K562 (cell line): ENCODE measurements around the gene ZNF473. TPM values are rescaled to one million over a fixed set of nuclear protein-coding genes. Genes with fewer than 3 reads are reported as not detected.

Source experiments
- FOXO4 ChIP-seq: fragments of 450-650 bp; formaldehyde crosslinking; IDR thresholded peaks from 2 replicates; pipeline ENCODE4 v1.4.0; 2020; ENCODE audit warnings: mild to moderate bottlenecking, moderate library complexity
- HSF4 ChIP-seq: fragments of 250-450 bp; sonication (Bioruptor Pico); IDR thresholded peaks from 2 replicates; pipeline ENCODE4 v2.1.2; 2022; ENCODE audit warnings: mild to moderate bottlenecking, moderate library complexity, borderline replicate concordance
- NCOA1 ChIP-seq: fragments of 450-650 bp; IDR thresholded peaks from 2 replicates; pipeline ENCODE4 v1.6.1; 2016; ENCODE audit warnings: low read depth
- NFE2L1 ChIP-seq: fragments of 450-650 bp; IDR thresholded peaks from 2 replicates; pipeline ENCODE4 v1.6.1; 2016; ENCODE audit warnings: missing genetic modification characterization, low read depth, mild to moderate bottlenecking, missing compliant biosample characterization, moderate library complexity, borderline replicate concordance
- POLR2H ChIP-seq: IDR thresholded peaks from 2 replicates; pipeline ENCODE4 v1.6.1; 2016; ENCODE audit warnings: missing genetic modification characterization, low read depth, mild to moderate bottlenecking, control low read depth, missing compliant biosample characterization, moderate library complexity
- SETDB1 ChIP-seq: IDR thresholded peaks from one replicate; pipeline ENCODE4 v1.6.1; 2012; ENCODE audit warnings: low read length, control low read depth, inconsistent platforms
- U2AF1 ChIP-seq: fragments of 200-400 bp; formaldehyde crosslinking; optimal IDR thresholded peaks from 2 replicates; pipeline ENCODE3; 2017; ENCODE audit warnings: mild to moderate bottlenecking, low read depth, low read length, moderate library complexity
- ZFP30 ChIP-seq: fragments of 250-450 bp; sonication (Bioruptor Pico); IDR thresholded peaks from 2 replicates; pipeline ENCODE4 v1.8.0; 2022; ENCODE audit warnings: moderate library complexity, mild to moderate bottlenecking, inconsistent platforms, borderline replicate concordance
- ZFX ChIP-seq: sonication (generic); formaldehyde crosslinking; IDR thresholded peaks from 2 replicates; pipeline ENCODE4 v1.8.0; 2022; ENCODE audit warnings: mild to moderate bottlenecking, missing genetic modification reagents, moderate library complexity
- ZNF165 ChIP-seq: fragments of 250-450 bp; sonication (Bioruptor Pico); IDR thresholded peaks from 2 replicates; pipeline ENCODE4 v1.4.0; 2020; ENCODE audit warnings: borderline replicate concordance
- ZNF239 ChIP-seq: fragments of 250-450 bp; sonication (Bioruptor Pico); IDR thresholded peaks from 2 replicates; pipeline ENCODE4 v1.4.0; 2020; ENCODE audit warnings: mild to moderate bottlenecking
- ZNF384 ChIP-seq: IDR thresholded peaks from 2 replicates; pipeline ENCODE4 v1.6.1; 2012; ENCODE audit warnings: low read depth, low read length, improper control_type of control experiment
- ZNF696 ChIP-seq: fragments of 250-450 bp; sonication (Bioruptor Pico); conservative IDR thresholded peaks from 2 replicates; pipeline ENCODE4 v1.4.0; 2020; ENCODE audit warnings: mild to moderate bottlenecking, moderate library complexity
- polyA plus RNA-seq, 8 experiments: library from polyadenylated mRNA; depleted of rRNA in 4 of 8; stranded (reverse) in 5 of 8; unstranded in 3 of 8; fragments of >200 nt; fragmentation: Nextera tagmentation in 2 of 8; fragmentation: Illumina TruSeq in 1 of 8; extraction: Ambion mirVana in 2 of 8; extraction: Trizol in 1 of 8; gene quantifications; 2 replicates each; pipeline versions ENCODE4 v1.2.1 to v1.2.3, GENCODE V29; 2011 to 2014; ENCODE audit warnings: inconsistent platforms in 1 of 8, missing spikeins in 1 of 8
- total RNA-seq, 7 experiments: library from RNA; depleted of rRNA in 6 of 7; stranded (reverse); fragments of >200 nt in 6 of 7; fragmentation: Illumina TruSeq in 2 of 7; extraction: Trizol in 2 of 7; gene quantifications; 2 replicates each; pipeline versions ENCODE4 v1.2.1 to v1.2.3, GENCODE V29; 2011 to 2021; ENCODE audit warnings: low replicate concordance in 1 of 7
- TF ChIP-seq, protein P1 (sequence below): fragments of 250-450 bp; sonication (Bioruptor Pico); IDR thresholded peaks from 2 replicates; pipeline ENCODE4 v1.8.0; 2022; ENCODE audit warnings: moderate library complexity, mild to moderate bottlenecking, inconsistent platforms
- TF ChIP-seq, protein P2 (sequence below): sonication (generic); formaldehyde crosslinking; IDR thresholded peaks from 2 replicates; pipeline ENCODE4 v1.8.0; 2022; ENCODE audit warnings: missing genetic modification reagents, mild to moderate bottlenecking, borderline replicate concordance
- TF ChIP-seq, protein P3 (sequence below): IDR thresholded peaks from 2 replicates; pipeline ENCODE4 v1.6.1; 2016; ENCODE audit warnings: missing genetic modification characterization, missing compliant biosample characterization
- TF ChIP-seq, protein P4 (sequence below): fragments of 250-450 bp; sonication (Bioruptor Pico); IDR thresholded peaks from 2 replicates; pipeline ENCODE4 v1.8.0; 2021; ENCODE audit warnings: moderate library complexity, mild to moderate bottlenecking, inconsistent platforms

Gene ZNF473
- total and polyA plus RNA-seq, 9 of the 15 experiments (the other 6 are each of a cell fraction or from before 2014, with no cell fraction given) = 8.2 to 34.0 (median 28.5) TPM

DNA sequence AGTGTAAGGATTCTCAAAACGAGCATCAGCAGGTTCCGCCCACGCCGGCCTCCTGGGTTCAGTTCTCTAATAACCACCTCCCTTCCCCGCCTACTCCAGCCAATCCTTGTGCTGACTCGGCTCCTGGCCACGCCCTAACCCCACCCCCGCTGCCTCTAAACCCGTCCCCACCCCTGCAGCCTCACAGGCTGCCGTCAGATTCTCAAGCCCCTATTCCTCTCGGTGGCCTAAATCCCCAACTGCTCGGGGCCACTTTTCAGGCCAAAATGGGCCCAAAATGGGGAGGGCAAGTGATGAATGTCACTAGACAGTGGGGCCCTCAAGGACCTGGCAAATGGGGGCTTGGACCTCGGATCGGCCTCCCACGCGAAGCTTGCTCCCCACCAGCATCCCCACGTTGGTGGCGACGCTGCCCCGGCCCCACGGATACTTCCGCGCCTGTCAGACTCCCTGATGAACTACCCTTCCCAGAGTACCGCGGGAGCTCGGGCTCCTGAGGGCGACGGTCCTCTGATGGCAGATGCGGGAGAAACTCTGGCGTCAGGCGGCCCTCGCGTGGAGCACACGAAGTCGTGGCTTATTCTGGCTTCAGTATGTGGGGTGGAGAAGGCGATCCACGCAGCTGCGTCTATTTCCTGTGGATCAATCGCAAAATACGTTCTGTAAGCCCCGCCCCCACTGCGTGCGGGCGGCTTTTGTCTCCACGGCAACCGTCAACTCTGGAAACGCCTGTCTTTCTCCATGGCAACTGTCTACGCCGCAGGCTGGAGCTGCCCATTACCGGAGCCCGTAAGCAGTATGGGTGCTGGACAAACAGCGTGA lies 24.8 kb downstream of the ZNF473 start (continued):
- TF ChIP-seq, protein P1, sequence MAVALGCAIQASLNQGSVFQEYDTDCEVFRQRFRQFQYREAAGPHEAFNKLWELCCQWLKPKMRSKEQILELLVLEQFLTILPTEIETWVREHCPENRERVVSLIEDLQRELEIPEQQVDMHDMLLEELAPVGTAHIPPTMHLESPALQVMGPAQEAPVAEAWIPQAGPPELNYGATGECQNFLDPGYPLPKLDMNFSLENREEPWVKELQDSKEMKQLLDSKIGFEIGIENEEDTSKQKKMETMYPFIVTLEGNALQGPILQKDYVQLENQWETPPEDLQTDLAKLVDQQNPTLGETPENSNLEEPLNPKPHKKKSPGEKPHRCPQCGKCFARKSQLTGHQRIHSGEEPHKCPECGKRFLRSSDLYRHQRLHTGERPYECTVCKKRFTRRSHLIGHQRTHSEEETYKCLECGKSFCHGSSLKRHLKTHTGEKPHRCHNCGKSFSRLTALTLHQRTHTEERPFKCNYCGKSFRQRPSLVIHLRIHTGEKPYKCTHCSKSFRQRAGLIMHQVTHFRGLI (CRISPR knock-in tag) = no peak
- TF ChIP-seq NCOA1 (no peak), ZFX (peak; percentile 36; the same call in 1 of the 2 replicates), NFE2L1 (no peak), ZNF239 (CRISPR knock-in tag) (no peak), FOXO4 (CRISPR knock-in tag) (no peak), HSF4 (no peak), ZFP30 (no peak), ZNF696 (CRISPR knock-in tag) (no peak), SETDB1 (no peak), POLR2H (tag) (no peak), U2AF1 (no peak), ZNF165 (CRISPR knock-in tag) (no peak), ZNF384 (no peak)
- TF ChIP-seq, protein P2, sequence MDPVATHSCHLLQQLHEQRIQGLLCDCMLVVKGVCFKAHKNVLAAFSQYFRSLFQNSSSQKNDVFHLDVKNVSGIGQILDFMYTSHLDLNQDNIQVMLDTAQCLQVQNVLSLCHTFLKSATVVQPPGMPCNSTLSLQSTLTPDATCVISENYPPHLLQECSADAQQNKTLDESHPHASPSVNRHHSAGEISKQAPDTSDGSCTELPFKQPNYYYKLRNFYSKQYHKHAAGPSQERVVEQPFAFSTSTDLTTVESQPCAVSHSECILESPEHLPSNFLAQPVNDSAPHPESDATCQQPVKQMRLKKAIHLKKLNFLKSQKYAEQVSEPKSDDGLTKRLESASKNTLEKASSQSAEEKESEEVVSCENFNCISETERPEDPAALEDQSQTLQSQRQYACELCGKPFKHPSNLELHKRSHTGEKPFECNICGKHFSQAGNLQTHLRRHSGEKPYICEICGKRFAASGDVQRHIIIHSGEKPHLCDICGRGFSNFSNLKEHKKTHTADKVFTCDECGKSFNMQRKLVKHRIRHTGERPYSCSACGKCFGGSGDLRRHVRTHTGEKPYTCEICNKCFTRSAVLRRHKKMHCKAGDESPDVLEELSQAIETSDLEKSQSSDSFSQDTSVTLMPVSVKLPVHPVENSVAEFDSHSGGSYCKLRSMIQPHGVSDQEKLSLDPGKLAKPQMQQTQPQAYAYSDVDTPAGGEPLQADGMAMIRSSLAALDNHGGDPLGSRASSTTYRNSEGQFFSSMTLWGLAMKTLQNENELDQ (CRISPR knock-in tag) = no peak
- TF ChIP-seq, protein P3, sequence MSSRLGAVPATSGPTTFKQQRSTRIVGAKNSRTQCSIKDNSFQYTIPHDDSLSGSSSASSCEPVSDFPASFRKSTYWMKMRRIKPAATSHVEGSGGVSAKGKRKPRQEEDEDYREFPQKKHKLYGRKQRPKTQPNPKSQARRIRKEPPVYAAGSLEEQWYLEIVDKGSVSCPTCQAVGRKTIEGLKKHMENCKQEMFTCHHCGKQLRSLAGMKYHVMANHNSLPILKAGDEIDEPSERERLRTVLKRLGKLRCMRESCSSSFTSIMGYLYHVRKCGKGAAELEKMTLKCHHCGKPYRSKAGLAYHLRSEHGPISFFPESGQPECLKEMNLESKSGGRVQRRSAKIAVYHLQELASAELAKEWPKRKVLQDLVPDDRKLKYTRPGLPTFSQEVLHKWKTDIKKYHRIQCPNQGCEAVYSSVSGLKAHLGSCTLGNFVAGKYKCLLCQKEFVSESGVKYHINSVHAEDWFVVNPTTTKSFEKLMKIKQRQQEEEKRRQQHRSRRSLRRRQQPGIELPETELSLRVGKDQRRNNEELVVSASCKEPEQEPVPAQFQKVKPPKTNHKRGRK (tag) = no peak
- TF ChIP-seq, protein P4, sequence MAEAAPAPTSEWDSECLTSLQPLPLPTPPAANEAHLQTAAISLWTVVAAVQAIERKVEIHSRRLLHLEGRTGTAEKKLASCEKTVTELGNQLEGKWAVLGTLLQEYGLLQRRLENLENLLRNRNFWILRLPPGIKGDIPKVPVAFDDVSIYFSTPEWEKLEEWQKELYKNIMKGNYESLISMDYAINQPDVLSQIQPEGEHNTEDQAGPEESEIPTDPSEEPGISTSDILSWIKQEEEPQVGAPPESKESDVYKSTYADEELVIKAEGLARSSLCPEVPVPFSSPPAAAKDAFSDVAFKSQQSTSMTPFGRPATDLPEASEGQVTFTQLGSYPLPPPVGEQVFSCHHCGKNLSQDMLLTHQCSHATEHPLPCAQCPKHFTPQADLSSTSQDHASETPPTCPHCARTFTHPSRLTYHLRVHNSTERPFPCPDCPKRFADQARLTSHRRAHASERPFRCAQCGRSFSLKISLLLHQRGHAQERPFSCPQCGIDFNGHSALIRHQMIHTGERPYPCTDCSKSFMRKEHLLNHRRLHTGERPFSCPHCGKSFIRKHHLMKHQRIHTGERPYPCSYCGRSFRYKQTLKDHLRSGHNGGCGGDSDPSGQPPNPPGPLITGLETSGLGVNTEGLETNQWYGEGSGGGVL (CRISPR knock-in tag) = no peak
